Stimulated activated CD4-positive, alpha-beta T cell treated with anti-CD3 and anti-CD28 coated beads, Interleukin-2, amount 100 ng/mL, for 48 hours (primary cell): ENCODE results near the gene TXNDC16.
"Not testable (repeated sequence)": the region's sequence is repeated elsewhere in the genome, so short reads cannot be mapped to it uniquely, and the experiment has no call there.

ENCODE experiments used
- DNase-seq, 2 donors: peaks; one replicate each; pipeline ENCODE4 v3.0.0-alpha.2; 2020

Gene TXNDC16, protein sequence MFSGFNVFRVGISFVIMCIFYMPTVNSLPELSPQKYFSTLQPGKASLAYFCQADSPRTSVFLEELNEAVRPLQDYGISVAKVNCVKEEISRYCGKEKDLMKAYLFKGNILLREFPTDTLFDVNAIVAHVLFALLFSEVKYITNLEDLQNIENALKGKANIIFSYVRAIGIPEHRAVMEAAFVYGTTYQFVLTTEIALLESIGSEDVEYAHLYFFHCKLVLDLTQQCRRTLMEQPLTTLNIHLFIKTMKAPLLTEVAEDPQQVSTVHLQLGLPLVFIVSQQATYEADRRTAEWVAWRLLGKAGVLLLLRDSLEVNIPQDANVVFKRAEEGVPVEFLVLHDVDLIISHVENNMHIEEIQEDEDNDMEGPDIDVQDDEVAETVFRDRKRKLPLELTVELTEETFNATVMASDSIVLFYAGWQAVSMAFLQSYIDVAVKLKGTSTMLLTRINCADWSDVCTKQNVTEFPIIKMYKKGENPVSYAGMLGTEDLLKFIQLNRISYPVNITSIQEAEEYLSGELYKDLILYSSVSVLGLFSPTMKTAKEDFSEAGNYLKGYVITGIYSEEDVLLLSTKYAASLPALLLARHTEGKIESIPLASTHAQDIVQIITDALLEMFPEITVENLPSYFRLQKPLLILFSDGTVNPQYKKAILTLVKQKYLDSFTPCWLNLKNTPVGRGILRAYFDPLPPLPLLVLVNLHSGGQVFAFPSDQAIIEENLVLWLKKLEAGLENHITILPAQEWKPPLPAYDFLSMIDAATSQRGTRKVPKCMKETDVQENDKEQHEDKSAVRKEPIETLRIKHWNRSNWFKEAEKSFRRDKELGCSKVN

DNA sequence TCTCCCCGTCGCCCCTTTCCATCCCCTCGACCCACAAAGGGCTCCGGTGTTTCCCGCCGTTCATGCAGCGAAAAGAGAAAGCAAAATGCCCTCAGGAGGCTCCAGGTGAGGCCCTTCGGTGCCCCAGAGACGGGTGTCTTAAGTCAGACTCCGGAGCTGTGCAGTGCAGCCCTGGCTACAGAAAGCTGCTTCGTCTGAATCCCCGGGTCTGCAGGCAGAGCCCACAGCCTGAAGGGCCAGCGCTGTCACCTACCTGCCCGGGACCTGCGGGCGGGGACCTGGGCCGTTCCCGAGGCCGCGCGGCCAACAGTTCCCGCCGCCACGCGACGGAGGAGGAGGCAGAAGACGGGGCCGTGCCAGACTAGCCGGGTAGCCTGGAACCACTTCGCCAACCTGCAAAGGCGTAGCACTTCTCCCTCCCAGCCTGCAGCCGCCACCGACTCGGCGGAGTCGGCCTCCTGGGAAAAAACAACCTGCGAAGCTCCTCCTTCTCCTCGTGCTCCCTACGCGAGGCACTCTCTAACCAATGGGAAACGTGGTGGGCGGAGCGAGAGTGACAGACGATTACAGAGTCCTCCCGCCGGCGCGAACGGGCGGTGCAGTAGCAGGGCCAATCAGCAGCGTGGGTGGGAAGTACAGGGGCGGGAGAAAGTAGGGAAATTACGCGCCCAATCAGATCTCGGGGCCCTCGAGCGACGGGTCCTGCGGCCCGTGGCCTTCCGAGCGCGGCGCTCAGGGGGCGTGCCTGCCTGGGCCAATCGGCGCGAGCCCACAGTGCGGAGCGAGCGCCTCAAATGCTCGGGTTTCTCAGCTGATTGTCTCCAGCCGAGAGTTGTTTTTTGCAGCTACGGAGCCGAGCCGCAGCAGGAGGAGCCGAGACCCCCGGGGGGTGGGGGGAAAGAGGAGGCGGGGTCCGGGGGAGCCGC, at the start of gene TXNDC16, which contains the start of gene GPR137C:
Gene TXNDC16 (minus strand): TSS at position 443 of the 926 bp plus-strand sequence. CDS start 8,948 bp downstream, outside the sequence.
Gene GPR137C (plus strand): TSS at position 774 of the 926 bp plus-strand sequence. CDS start 312 bp downstream, outside the sequence.
- DNase-seq, result peak; percentile 98 to 99

DNA sequence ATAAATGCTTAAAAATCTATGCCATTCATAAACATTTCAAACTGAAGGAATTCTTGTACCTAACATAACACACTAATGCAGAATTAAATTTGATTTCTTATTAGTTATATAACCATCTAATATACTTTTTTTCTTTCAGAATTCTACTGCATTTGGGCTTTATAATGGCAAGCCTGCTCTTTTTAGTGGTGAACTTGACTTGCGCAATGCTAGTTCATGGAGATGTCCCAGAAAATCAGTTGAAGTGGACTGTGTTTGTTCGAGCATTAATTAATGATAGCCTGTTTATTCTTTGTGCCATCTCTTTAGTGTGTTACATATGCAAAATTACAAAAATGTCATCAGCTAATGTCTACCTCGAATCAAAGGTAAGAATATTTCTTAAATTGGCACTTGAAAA, 47.7 kb upstream of the TXNDC16 start:
- DNase-seq, result no peak

DNA sequence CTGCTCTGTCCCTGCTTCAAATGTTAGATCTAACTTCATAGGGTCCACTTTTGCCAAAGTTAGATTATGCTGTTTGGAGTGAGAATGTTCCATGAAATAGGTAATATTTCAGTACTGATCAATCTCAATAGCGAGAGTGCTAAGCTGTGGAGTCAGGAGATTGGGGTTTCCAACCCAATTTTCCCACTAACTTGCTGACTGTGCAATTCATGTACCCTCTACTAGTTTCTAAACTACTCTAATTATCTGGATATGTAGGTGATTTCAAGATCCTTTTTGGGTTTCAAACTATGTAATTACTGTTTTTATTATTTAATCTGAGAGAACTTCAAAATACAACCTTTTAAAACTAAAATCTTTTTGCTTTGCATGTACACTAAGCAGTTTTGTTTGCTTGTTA, 46.3 kb upstream of the TXNDC16 start:
- no peak for DNase-seq

DNA sequence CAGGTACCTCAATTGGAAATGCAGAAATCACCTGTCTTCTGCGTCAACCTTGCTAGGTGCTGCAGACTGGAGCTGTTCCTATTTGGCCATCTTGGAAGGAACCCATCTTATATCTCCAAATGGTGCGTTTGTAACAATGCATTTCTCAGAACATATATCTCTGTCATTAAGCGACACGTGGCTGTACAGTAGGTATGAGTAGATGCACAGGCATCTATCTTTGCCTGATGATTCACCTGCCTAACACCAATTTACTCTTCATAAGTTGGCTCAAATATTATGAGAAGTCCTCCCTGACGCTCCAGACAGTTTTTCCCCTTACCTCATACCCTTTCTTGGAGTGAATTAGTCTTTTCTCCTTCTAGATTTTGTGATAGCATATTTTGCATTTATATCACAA, 44.6 kb upstream of the TXNDC16 start:
- DNase-seq, result no peak

DNA sequence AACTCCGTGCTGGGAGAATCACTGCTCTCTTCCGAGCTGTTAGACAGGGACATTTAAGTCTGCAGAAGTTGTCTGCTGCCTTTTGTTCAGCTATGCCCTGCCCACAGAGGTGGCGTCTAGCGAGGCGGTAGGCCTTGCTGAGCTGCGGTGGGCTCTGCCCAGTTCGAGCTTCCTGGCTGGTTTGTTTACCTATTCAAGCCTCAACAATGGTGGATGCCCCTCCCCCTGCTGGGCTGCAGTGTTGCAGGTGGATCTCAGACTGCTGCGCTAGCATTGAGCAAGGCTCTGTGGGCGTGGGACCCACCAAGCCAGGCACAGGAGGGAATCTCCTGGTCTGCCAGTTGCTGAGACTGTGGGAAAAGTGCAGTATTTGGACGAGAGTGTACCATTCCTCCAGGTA, 44.0 kb upstream of the TXNDC16 start:
- no peak for DNase-seq

DNA sequence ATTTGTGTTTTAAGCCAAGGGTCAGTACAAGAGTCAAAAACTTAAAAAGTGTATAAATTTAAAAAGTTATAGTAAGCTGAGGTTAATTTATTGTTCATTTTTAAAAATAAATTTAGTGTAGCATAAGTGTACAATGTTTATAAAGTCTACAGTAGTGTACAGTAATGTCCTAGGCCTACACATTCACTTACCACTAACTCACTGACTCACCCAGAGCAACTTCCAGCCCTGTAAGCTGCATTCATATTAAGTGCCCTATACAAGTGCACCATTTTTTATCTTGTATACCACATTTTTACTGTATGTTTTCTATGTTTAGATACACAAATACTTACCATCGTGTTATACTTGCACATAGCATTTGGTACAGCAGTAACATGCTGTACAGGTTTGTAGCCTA, 38.0 kb upstream of the TXNDC16 start:
- no peak for DNase-seq

DNA sequence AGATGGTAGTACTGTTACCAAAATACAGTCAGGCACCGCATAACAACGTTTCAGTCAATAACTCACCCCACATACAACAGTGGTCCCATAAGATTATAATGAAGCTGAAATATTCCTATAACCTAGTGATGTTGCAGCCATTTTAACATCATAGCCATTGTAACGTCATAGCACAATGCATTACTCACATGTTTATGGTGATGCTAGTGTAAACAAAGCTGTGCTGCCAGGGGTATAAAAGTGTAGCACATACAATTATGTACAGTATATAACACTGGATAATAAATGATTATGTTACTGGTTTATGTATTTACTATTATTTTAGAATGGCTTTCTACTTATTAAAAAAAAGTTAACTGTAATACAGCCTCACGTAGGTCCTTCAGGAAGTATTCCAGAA, 37.3 kb upstream of the TXNDC16 start:
- no peak for DNase-seq

DNA sequence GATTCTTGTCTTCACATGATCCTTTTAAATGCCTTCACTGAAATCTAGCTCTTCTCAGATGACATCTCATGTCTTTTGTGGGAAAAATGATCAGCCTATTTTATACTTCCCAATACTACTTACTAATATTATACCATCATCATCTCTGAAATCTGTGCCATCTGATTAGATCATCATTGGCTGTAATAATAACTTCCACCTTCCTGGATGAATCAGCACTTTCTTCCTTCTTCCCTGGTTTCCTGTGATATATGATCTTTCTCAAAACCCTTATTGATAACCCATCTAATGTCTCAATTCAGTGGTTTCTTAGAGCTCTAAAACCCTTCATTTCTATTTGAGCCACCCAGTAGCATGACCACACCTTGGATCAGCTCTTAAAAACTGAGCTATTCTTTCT, 31.2 kb upstream of the TXNDC16 start:
- no peak for DNase-seq

DNA sequence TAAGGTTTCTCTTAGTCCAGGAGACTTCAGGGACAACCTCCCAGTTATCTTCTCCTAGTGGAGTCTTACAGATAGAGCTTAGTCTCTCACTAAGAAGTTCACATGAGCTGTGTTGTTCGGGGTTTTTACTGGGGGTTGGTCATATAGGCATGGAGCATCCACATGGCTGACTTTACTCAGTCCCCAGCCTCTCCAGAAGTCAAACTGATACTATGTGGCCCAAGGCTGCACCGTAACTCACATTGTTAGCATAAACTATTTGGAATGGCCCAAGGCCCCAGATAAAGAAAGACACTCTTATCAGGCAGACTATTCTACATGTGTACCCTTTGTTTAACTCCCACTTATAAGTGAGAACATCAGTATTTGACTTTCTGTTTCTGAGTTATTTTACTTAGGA, 23.6 kb upstream of the TXNDC16 start:
- no peak for DNase-seq

DNA sequence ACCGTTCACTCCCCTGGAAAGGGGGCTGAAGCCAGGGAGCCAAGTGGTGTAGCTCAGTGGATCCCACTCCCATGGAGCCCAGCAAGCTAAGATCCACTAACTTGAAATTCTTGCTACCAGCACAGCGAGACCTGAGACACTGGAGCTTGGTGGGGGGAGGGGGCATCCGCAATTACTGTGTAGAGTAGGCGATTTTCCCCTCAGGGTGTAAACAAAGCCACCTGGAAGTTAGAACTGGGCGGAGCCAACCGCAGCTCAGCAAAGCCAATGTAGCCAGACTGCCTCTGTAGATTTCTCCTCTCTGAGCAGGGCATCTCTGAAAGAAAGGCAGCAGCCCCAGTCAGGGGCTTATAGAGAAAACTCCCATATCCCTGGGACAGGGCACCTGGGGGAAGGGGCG, 16.1 kb upstream of the TXNDC16 start:
- DNase-seq, result not testable (repeated sequence)

DNA sequence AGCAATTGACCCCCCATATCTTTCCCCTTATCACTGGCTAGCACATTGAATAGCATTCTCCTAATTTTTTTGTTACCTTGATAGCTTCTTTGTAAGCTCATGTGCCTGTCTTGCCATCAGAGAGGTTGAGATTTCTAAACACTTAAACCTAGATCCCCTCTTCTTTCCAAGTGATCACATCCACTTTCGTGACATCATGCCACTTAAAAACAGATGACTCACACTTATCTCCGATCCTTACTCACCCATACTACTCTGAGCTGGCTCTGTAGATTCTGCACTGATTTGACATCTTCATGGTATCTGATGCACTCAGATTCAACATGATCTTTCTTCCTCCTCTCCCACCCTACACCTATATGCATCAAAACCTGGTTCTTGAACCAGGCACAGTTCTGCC, 10.8 kb upstream of the TXNDC16 start:
- DNase-seq, result no peak

DNA sequence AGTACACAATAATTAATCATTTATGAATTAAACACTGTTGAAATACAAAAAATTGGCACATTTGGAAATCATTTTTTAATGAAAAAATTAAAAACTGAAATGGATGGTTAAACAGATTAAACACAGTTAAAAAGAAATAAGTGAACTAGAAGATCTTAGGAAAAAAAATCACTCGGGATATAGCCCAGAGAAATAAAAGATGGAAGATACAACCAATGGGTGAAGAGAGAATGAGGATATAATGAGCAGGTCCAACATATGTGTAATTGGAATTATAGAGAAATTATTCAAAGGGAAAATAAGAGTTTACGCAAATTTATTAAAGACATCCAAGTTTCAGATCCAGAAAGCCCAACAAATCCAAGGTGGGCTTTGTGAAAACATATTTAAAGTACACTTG, 6.4 kb upstream of the TXNDC16 start:
- DNase-seq, result no peak

DNA sequence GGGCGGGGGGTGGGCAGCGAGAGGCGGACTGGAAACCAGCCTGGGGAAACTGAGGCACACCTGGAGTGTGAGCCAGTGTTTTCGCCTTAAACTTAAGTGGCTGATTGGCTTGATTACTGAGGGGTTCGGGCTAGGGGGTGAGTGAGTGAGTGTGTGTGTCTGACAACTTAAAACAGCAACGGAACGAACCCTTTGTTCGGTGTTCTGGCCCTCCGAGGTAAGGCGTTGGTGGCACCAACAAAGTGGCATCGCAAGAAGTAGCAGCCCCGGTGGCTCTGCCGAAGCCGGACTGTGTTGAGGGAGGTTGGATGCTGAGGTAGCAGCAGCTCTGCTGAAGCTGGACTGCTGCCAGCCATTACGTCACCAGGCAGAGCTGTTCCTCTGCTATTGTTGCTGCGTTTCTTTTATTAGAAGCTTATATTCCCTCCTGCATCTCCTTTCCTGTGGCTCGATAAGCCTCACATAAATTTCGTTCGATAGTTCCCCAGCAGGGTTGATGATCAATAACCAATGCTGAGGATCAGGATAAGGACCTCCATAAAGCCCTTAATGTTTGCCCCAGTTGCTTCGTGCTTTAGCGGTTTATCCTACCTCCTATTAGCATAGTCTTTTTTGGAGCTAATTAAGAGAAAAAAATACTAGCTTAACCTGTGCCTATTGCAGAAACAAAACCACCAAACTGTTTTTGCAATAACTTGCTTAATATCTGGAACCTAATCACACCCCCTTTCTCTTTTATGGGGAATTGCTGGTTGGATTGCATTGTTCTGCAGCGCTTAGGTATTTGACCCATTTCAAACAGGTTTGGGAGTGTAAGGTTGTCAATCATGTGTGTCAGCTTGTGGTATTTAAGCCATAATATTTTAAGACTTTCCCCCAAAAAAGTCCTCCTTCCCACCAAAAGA, 1.6 kb upstream of the TXNDC16 start:
- DNase-seq, result peak; percentile 67

DNA sequence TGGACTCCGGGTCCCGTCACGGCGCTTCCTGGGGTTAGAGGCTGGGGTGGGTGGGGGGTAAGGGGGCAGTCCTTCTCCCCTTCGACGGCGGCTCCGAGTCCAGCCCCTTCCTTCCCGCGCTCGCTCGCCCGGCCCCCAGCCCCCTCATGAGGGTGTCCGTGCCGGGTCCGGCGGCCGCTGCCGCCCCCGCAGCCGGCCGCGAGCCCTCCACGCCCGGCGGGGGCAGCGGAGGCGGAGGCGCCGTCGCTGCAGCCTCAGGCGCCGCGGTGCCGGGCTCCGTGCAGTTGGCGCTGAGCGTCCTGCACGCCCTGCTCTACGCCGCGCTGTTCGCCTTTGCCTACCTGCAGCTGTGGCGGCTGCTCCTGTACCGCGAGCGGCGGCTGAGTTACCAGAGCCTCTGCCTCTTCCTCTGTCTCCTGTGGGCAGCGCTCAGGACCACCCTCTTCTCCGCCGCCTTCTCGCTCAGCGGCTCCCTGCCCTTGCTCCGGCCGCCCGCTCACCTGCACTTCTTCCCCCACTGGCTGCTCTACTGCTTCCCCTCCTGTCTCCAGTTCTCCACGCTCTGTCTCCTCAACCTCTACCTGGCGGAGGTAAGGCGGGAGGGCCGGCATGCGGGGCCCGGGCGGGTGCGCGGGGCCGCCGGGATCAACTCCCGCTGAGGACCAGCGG, 831 bp upstream of the TXNDC16 start:
- peak; percentile 6 to 24 for DNase-seq

DNA sequence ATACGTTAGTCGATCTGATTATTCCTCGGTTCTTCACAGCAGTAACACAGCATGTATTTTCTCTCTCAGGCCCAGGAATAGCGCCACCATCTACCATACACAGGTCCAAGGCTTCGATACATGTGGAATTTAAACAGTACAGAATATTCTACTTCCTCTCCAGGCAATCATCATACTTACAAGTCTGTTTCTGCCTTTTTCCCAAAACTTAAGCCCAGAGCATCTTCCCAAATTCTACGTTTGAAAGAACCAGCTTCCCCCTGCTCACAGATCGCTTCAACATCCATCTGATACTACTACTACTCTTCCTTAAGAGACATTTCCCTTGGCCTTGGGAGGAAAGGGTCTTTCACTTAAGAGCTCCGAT, 626 bp downstream of the TXNDC16 start:
- DNase-seq, result no peak

DNA sequence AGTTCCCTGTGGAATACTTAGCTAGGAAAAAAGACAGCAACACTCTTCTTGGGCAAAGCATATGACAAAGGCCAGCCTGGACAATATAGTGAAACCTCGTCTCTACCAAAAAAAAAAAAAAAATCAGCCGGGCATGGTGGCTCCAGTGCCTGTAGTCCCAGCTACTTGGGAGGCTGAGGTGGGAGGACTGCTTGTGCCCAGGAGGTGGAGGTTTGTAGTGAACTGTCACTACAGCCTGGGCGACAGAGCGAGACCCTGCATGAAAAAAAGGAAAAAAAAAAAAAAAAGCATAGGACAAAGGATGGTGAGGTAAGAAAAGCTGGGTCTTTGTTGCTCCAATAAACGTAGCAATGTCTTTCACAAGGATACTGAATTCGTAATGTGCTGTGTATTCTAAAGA, 1.1 kb downstream of the TXNDC16 start:
- DNase-seq, result no peak

DNA sequence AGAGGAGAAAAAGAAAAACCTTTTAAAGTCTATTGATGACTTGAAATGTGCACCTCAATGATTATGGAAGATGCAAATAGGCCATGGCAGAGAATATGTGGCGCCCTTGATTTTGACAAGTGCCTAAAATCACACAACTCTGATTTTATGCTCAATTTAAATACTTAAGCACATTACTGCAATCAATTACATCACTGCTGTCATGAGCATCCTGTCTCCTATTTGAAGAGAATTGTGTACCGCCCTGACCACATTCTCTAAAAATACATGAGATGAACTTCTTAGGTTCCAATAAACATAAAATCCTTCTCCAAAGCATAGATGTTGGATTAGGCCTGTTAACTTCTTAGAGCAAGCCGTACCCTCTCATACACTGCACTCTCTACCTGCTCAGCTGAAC, 1.6 kb downstream of the TXNDC16 start:
- DNase-seq, result no peak

DNA sequence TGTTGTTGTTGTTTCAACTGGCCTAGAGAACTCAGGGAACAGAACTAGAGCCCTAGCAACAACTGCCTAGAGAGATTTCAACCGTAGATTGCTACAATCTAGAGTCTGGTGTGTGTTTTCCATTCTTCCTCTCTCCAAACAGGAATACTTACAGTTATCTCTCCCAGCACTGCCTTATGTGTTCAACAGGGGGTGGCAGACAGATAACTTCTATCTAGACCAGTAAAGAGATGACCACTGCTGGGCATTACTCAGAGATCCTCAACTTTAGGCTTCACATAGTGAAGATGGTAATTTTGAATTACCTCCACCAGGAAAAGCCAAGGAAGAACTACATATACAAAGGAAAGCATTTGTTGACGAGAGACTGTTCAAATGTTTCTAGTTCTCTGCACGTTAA, 4.8 kb downstream of the TXNDC16 start:
- DNase-seq, result no peak

DNA sequence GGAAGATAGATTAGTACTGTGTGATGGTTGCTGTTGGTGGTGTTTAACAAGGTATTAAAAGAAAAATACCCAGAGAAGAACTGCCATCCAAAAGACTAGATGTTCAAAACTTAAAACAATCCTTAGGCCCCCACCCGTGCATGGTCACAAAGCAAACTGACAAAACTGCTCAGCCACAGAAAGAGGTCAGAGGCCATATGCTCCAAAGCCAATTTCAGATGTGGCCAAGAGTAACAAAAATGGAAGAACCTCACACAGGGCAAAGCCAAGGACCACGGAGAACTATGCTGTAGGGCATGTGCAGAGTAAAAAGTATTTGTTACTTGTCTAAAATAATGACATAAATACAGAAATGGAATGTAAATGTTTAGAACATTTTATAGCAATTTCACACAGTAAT, 5.3 kb downstream of the TXNDC16 start:
- DNase-seq, result no peak

DNA sequence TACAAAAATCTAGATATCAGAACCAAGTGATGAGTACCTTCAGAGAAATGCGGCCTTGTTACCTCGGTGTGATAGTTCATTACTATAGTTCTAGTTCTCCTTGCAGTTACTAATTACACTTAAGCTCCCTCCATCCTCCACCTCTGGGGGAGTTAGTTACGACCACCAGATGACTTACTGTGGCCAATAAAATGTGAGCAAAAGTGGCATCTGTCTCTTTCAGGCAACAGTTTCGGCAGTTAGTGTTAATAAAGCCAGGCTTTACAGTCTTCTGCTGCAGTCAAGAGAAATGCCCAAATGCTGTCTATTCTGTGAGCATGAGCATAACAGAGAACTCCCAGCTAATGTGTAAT, 6.0 kb downstream of the TXNDC16 start:
- no peak for DNase-seq

DNA sequence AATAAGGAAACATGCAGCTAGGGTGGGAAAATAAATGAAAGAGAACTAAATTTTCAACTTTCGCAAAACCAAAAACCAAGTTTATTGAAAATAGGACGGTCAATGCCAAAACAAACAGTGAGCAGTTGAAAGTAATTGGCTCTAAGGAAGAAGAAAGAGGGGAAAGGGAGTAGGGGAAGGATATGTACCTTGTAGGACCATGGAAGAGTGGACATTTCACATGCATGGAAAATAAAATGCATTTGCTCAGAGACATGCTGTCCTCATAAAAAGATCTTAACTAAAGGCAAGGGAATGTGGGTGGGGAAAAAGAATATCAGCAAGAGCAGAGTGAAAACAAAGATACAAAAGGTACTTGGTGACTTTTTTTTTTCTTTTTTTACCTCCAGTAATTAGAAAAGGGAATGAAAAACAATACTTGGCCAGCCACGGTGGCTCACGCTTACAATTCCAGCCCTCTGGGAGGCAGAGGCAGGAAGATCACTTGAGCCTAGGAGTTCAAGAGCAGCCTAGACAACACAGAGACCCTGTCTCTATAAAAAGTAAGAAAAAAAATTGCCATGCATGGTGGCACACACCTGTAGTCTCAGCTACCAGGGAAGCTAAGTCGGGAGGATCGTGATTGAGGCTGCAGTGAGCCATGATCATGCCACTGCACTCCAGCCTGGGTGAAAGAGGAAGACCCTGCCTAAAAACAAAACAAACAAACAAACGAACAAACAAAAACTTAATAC, 6.6 kb downstream of the TXNDC16 start:
- DNase-seq, result no peak
